ENCODE results near the gene KCNJ15.

DNA sequence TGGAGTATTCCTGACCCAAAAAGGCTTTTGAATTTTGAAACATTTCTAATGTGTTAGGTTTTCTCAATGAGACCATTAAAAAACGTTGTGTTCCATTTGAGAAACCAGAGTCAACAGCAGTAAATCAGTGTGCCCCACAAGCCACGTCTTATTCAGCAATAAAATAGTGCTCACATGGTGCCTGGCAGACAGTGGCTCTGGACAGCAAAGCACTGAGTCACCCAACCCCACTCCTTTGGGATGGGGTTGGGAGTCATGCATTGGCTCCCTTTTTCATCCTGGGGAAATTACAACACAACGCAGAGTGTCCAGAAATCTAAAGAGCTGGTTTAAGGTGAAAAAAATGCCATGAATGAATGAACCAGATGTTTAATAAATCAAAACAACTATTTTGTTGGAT lies 46.5 kb downstream of the KCNJ15 start:
- TF ChIP-seq CTCF (IDR thresholded peaks at IDR 0.05) (no peak), EZH2 (IDR thresholded peaks at IDR 0.05; ENCODE audit: borderline replicate concordance, insufficient read depth, low read depth, low read length, poor library complexity, severe bottlenecking) (no peak)

Measured in B cell (primary cell).